GM15510 (cell line): ENCODE data around the gene TMEM52B.

Experiments
- POLR2A ChIP-seq: IDR thresholded peaks from 3 replicates; pipeline ENCODE4 v1.6.1; 2011; ENCODE audit warnings: borderline replicate concordance; ENCODE audit not compliant: insufficient read length; ENCODE audit errors: extremely low read depth

TMEM52B gene

GRCh38 chr12:10159280-10159679 lies 19.6 kb upstream of the TMEM52B start:
- no peak for TF ChIP-seq POLR2A

GRCh38 chr12:10160617-10161385 lies 18.0 kb upstream of the TMEM52B start:
- TF ChIP-seq POLR2A, result no peak

- no peak for TF ChIP-seq POLR2A
These were observed 15.7 kb upstream of the TMEM52B start for GRCh38 chr12:10163084-10163483.

- no peak for TF ChIP-seq POLR2A
These were observed 13.4 kb upstream of the TMEM52B start for GRCh38 chr12:10165421-10165820.

GRCh38 chr12:10167599-10167998 lies 11.2 kb upstream of the TMEM52B start:
- no peak for TF ChIP-seq POLR2A

GRCh38 chr12:10169104-10169503 lies 9.7 kb upstream of the TMEM52B start:
- no peak for TF ChIP-seq POLR2A

- no peak for TF ChIP-seq POLR2A
These were observed 8.6 kb upstream of the TMEM52B start for GRCh38 chr12:10170216-10170615.

GRCh38 chr12:10171973-10172728 lies 6.7 kb upstream of the TMEM52B start, which contains the start of gene OLR1:
Gene OLR1, minus strand, starts transcription at chr12:10172132. Its CDS starts 55 bp downstream, at chr12:10172077.
- TF ChIP-seq POLR2A, result no peak

GRCh38 chr12:10174986-10175614 lies 3.7 kb upstream of the TMEM52B start:
- TF ChIP-seq POLR2A, result no peak

- TF ChIP-seq POLR2A, result no peak
These were observed 2.8 kb upstream of the TMEM52B start for GRCh38 chr12:10175846-10176636.

- TF ChIP-seq POLR2A, result no peak
These were observed 947 bp downstream of the TMEM52B start for GRCh38 chr12:10179776-10180181.

- no peak for TF ChIP-seq POLR2A
These were observed 3.7 kb downstream of the TMEM52B start for GRCh38 chr12:10182354-10183049.

GRCh38 chr12:10184261-10184843 lies 5.5 kb downstream of the TMEM52B start:
- TF ChIP-seq POLR2A, result no peak

- no peak for TF ChIP-seq POLR2A
These were observed 7.5 kb downstream of the TMEM52B start for GRCh38 chr12:10186299-10186698.
